Measurements from ENCODE around the gene SLC66A1.

SLC66A1 gene

GRCh38 chr1:19343617-19344350 lies 31.7 kb downstream of the SLC66A1 start:
- no peak for DNase-seq

- DNase-seq, result peak; percentile 18
Measured at GRCh38 chr1:19344372-19344810, 32.3 kb downstream of the SLC66A1 start.

GRCh38 chr1:19344831-19345230 lies 32.7 kb downstream of the SLC66A1 start:
- DNase-seq, result no peak

- DNase-seq, result no peak
Measured at GRCh38 chr1:19345391-19345790, 33.3 kb downstream of the SLC66A1 start.

- no peak for DNase-seq
Measured at GRCh38 chr1:19346026-19346425, 33.9 kb downstream of the SLC66A1 start.

- DNase-seq, result no peak
Measured at GRCh38 chr1:19347533-19348172, 35.5 kb downstream of the SLC66A1 start.

- no peak for DNase-seq
Measured at GRCh38 chr1:19348441-19349198, 36.5 kb downstream of the SLC66A1 start.

GRCh38 chr1:19349999-19350398 lies 37.9 kb downstream of the SLC66A1 start:
- no peak for DNase-seq

- no peak for DNase-seq
Measured at GRCh38 chr1:19350566-19350965, 38.4 kb downstream of the SLC66A1 start.

- no peak for DNase-seq
Measured at GRCh38 chr1:19351873-19352272, 39.7 kb downstream of the SLC66A1 start.

- no peak for DNase-seq
Measured at GRCh38 chr1:19352839-19353238, 40.7 kb downstream of the SLC66A1 start.

- no peak for DNase-seq
Measured at GRCh38 chr1:19353596-19353995, 41.5 kb downstream of the SLC66A1 start.

GRCh38 chr1:19354531-19354981 lies 42.4 kb downstream of the SLC66A1 start:
- DNase-seq, result no peak

GRCh38 chr1:19356266-19356665 lies 44.1 kb downstream of the SLC66A1 start:
- no peak for DNase-seq

- DNase-seq, result no peak
Measured at GRCh38 chr1:19357299-19357986, 45.3 kb downstream of the SLC66A1 start.

GRCh38 chr1:19358710-19359109 lies 46.6 kb downstream of the SLC66A1 start:
- DNase-seq, result no peak

GRCh38 chr1:19359357-19359756 lies 47.2 kb downstream of the SLC66A1 start:
- DNase-seq, result no peak

- DNase-seq, result no peak
Measured at GRCh38 chr1:19360016-19360415, 47.9 kb downstream of the SLC66A1 start.

- DNase-seq, result no peak
Measured at GRCh38 chr1:19360432-19360831, 48.3 kb downstream of the SLC66A1 start.

GRCh38 chr1:19360843-19361610 lies 48.9 kb downstream of the SLC66A1 start:
- no peak for DNase-seq

GRCh38 chr1:19361611-19362147 lies 49.6 kb downstream of the SLC66A1 start:
- no peak for DNase-seq

GRCh38 chr1:19363536-19364152 lies 51.5 kb downstream of the SLC66A1 start:
- no peak for DNase-seq

All from CD4-positive, alpha-beta T cell treated with Interleukin-4 for 4 hours (primary cell).